K562 (cell line): Measurements from ENCODE around the gene MATR3. TPM values are rescaled to one million over a fixed set of nuclear protein-coding genes. Genes with fewer than 3 reads are reported as not detected.

Source experiments
- ATAC-seq: fragments of 200-7000 bp; cut with Tn5 transposase; 3 replicates; pipeline ENCODE4 v1.9.1; 2020; ENCODE audit warnings: moderate library complexity
- BruUV-seq: library from RNA; stranded (reverse); fragments of 400-500 nt; replicated peaks from 2 replicates; lab custom pipeline; 2021; lab: Mats Ljungman, UMichigan
- CTCF ChIA-PET: fragments of 300-600 bp; formaldehyde crosslinking; extraction: SDS; loops from one replicate; lab custom pipeline; 2021; ENCODE audit warnings: low intra/inter-chr PET ratio; lab: Yijun Ruan, JAX
- POLR2A ChIA-PET: fragments of 300-600, 350-650 bp; sonication (Branson Sonifier 250); formaldehyde crosslinking; extraction: SDS; loops from one replicate; lab custom pipeline; 2021; ENCODE audit warnings: antibody characterized with exemption, inconsistent platforms; lab: Yijun Ruan, JAX
- DNase-seq, 4 experiments: peaks; one replicate each; pipeline versions ENCODE4 v3.0.0 to v3.0.0-alpha.2; 2011 to 2018; ENCODE audit warnings: low spot score in 3 of 4, mixed read lengths in 3 of 4; ENCODE audit errors: extremely low read depth in 1 of 4
- FAIRE-seq: peaks from 2 replicates; lab custom pipeline; 2011; peaks lifted over from hg19 to GRCh38; lab: Jason Lieb, UNC
- H2AFZ ChIP-seq: 2 replicates; pipeline ENCODE4 v1.6.0; 2011; ENCODE audit warnings: low read depth, low read length, control low read depth, inconsistent platforms
- H3K27ac ChIP-seq: fragments of 200-600 bp; 3 replicates; pipeline ENCODE4 v1.8.0; 2011; ENCODE audit warnings: low read depth, mild to moderate bottlenecking, control low read depth, inconsistent platforms, low read length, moderate library complexity, mixed read lengths; ENCODE audit errors: extremely low read depth
- H3K27me3 ChIP-seq, 2 experiments: fragments of 300-600 bp in 1 of 2; 2 replicates in 1 of 2; 3 replicates in 1 of 2; pipeline versions ENCODE4 v1.6.0 to v1.8.0; 2011; ENCODE audit warnings: inconsistent platforms in 2 of 2, low read length in 2 of 2, mild to moderate bottlenecking in 1 of 2, mixed read lengths in 1 of 2, moderate library complexity in 1 of 2; ENCODE audit not compliant: control insufficient read depth in 2 of 2, insufficient read depth in 2 of 2
- H3K36me3 ChIP-seq: fragments of 300-600 bp; 3 replicates; pipeline ENCODE4 v1.8.0; 2011; ENCODE audit warnings: mild to moderate bottlenecking, low read length, inconsistent platforms; ENCODE audit not compliant: control insufficient read depth, insufficient read depth
- H3K4me1 ChIP-seq, 2 experiments: fragments of 200-600 bp in 1 of 2; replicated peaks in 1 of 2; 2 replicates in 1 of 2; 3 replicates in 1 of 2; pipeline versions ENCODE4 v1.5.1 to v1.8.0; 2011; ENCODE audit warnings: inconsistent platforms in 2 of 2, low read length in 2 of 2, mild to moderate bottlenecking in 1 of 2, mixed read lengths in 1 of 2, moderate library complexity in 1 of 2; ENCODE audit not compliant: control insufficient read depth in 2 of 2, insufficient read depth in 2 of 2
- H3K4me2 ChIP-seq: 2 replicates; pipeline ENCODE4 v1.6.1; 2011; ENCODE audit warnings: low read length, control low read depth, inconsistent platforms, mixed read lengths; ENCODE audit not compliant: insufficient read depth
- H3K4me3 ChIP-seq: fragments of 200-600 bp; sonication (generic), shearing (Covaris generic); 2 replicates; pipeline ENCODE4 v1.5.1; 2016; ENCODE audit warnings: control low read depth, inconsistent platforms
- H3K79me2 ChIP-seq: fragments of 200-600 bp; 3 replicates; pipeline ENCODE4 v1.8.0; 2011; ENCODE audit warnings: low read length, inconsistent platforms; ENCODE audit not compliant: control insufficient read depth, insufficient read depth
- H3K9ac ChIP-seq, 2 experiments: 2 replicates each; pipeline versions ENCODE4 v1.6.0 to v1.6.1; 2011; ENCODE audit warnings: low read depth in 2 of 2, low read length in 2 of 2, control low read depth in 1 of 2, inconsistent platforms in 1 of 2, mild to moderate bottlenecking in 1 of 2, mixed read lengths in 1 of 2; ENCODE audit not compliant: insufficient read depth in 1 of 2
- H3K9me1 ChIP-seq: one replicate; pipeline ENCODE4 v1.6.0; 2011; ENCODE audit warnings: inconsistent platforms, mild to moderate bottlenecking, low read length, moderate library complexity; ENCODE audit not compliant: control insufficient read depth, insufficient read depth
- H3K9me3 ChIP-seq: replicated peaks from 2 replicates; pipeline ENCODE4 v1.5.1; 2011; ENCODE audit warnings: low read depth, low read length, inconsistent platforms; ENCODE audit not compliant: control insufficient read depth, insufficient read depth
- H4K20me1 ChIP-seq: replicated peaks from 2 replicates; pipeline ENCODE4 v1.6.1; 2011; ENCODE audit warnings: low read length, inconsistent platforms, mixed read lengths; ENCODE audit not compliant: control insufficient read depth, insufficient read depth
- CHD4 ChIP-seq: fragments of 200-600 bp; sonication (generic); IDR thresholded peaks from 3 replicates; pipeline ENCODE4 v1.6.1; 2012; ENCODE audit warnings: low read depth, mild to moderate bottlenecking, mixed read lengths, low read length, inconsistent platforms; ENCODE audit not compliant: insufficient read depth, insufficient replicate concordance, poor library complexity, severe bottlenecking
- DDX20 ChIP-seq: fragments of 450-650 bp; IDR thresholded peaks from 2 replicates; pipeline ENCODE4 v1.6.1; 2016; ENCODE audit warnings: missing genetic modification characterization, low read depth, mild to moderate bottlenecking, missing compliant biosample characterization, moderate library complexity
- EP300 ChIP-seq: IDR thresholded peaks from 2 replicates; pipeline ENCODE4 v1.6.1; 2012; ENCODE audit warnings: low read length, improper control_type of control experiment
- FIP1L1 ChIP-seq: fragments of 200-400 bp; formaldehyde crosslinking; IDR thresholded peaks from 2 replicates; pipeline ENCODE4 v1.6.1; 2018; ENCODE audit warnings: mild to moderate bottlenecking, low read depth, low read length; ENCODE audit not compliant: poor library complexity, severe bottlenecking
- HINFP ChIP-seq: fragments of 450-650 bp; conservative IDR thresholded peaks from 2 replicates; pipeline ENCODE4 v1.6.1; 2016; ENCODE audit warnings: missing genetic modification characterization, low read depth, mild to moderate bottlenecking, control low read depth, missing compliant biosample characterization
- KLF10 ChIP-seq: fragments of 250-450 bp; sonication (Bioruptor Pico); IDR thresholded peaks from 2 replicates; pipeline ENCODE4 v1.6.1; 2021; ENCODE audit warnings: matching md5 sums
- MYNN ChIP-seq, 2 experiments: sonication (generic); formaldehyde crosslinking in 1 of 2; IDR thresholded peaks; 2 replicates each; pipeline versions ENCODE4 v1.5.0 to v1.6.1; 2016 to 2020; ENCODE audit warnings: antibody characterized with exemption in 1 of 2, missing genetic modification reagents in 1 of 2
- TAF1 ChIP-seq: IDR thresholded peaks from 2 replicates; pipeline ENCODE4 v1.6.1; 2011; ENCODE audit warnings: mild to moderate bottlenecking, low read length, moderate library complexity; ENCODE audit not compliant: insufficient read depth, control insufficient read depth, severe bottlenecking; ENCODE audit errors: extremely low read depth
- ZNF165 ChIP-seq: fragments of 250-450 bp; sonication (Bioruptor Pico); IDR thresholded peaks from 2 replicates; pipeline ENCODE4 v1.4.0; 2020; ENCODE audit warnings: borderline replicate concordance
- ZNF316 ChIP-seq: fragments of 450-650 bp; IDR thresholded peaks from 2 replicates; pipeline ENCODE4 v1.6.1; 2016
- ZNF41 ChIP-seq: fragments of 250-450 bp; sonication (Bioruptor Pico); conservative IDR thresholded peaks from 2 replicates; pipeline ENCODE4 v1.4.0; 2020; ENCODE audit warnings: mild to moderate bottlenecking
- ZNF551 ChIP-seq: fragments of 250-450 bp; sonication (Bioruptor Pico); IDR thresholded peaks from 2 replicates; pipeline ENCODE4 v1.5.0; 2021; ENCODE audit warnings: mild to moderate bottlenecking, moderate library complexity
- WGBS: fragments of 100-300 bp; shearing (Covaris generic); methylation state at CpG from one replicate; pipeline ENCODE4 v1.1.6; 2016; ENCODE audit warnings: low coverage, mixed read lengths; ENCODE audit not compliant: insufficient coverage; ENCODE audit errors: missing lambda C conversion rate; 5-methylcytosine and 5-hydroxymethylcytosine counted together
- in situ Hi-C: fragments of 300-500 bp; cut with MboI; formaldehyde crosslinking; loops from 4 replicates; pipeline ENCODE4 v1.15.0; 2018; ENCODE audit warnings: inconsistent platforms, mixed read lengths
- intact Hi-C: fragments of 100-400 bp; cut with micrococcal nuclease; formaldehyde crosslinking; loops from 2 replicates; pipeline ENCODE4 v1.14.2; 2022
- polyA plus RNA-seq, 8 experiments: library from polyadenylated mRNA; depleted of rRNA in 4 of 8; stranded (reverse) in 5 of 8; unstranded in 3 of 8; fragments of >200 nt; fragmentation: Nextera tagmentation in 2 of 8; fragmentation: Illumina TruSeq in 1 of 8; extraction: Ambion mirVana in 2 of 8; extraction: Trizol in 1 of 8; gene quantifications; 2 replicates each; pipeline versions ENCODE4 v1.2.1 to v1.2.3, GENCODE V29; 2011 to 2014; ENCODE audit warnings: inconsistent platforms in 1 of 8, missing spikeins in 1 of 8
- total RNA-seq, 7 experiments: library from RNA; depleted of rRNA in 6 of 7; stranded (reverse); fragments of >200 nt in 6 of 7; fragmentation: Illumina TruSeq in 2 of 7; extraction: Trizol in 2 of 7; gene quantifications; 2 replicates each; pipeline versions ENCODE4 v1.2.1 to v1.2.3, GENCODE V29; 2011 to 2021; ENCODE audit warnings: low replicate concordance in 1 of 7
- TF ChIP-seq, protein P1 (sequence below): fragments of 250-450 bp; sonication (Bioruptor Pico); IDR thresholded peaks from 2 replicates; pipeline ENCODE4 v1.4.0; 2020; ENCODE audit warnings: mild to moderate bottlenecking, moderate library complexity
- TF ChIP-seq, protein P2 (sequence below): sonication (generic); formaldehyde crosslinking; IDR thresholded peaks from 2 replicates; pipeline ENCODE4 v1.8.0; 2022; ENCODE audit warnings: mild to moderate bottlenecking, missing genetic modification reagents
- TF ChIP-seq, protein P3 (sequence below): fragments of 450-650 bp; formaldehyde crosslinking; IDR thresholded peaks from 2 replicates; pipeline ENCODE4 v1.4.0; 2020; ENCODE audit warnings: mild to moderate bottlenecking

The MATR3 gene
- total and polyA plus RNA-seq, 9 of the 15 experiments (the other 6 are each of a cell fraction or from before 2014, with no cell fraction given), result 150 to 425 (median 263) TPM

DNA sequence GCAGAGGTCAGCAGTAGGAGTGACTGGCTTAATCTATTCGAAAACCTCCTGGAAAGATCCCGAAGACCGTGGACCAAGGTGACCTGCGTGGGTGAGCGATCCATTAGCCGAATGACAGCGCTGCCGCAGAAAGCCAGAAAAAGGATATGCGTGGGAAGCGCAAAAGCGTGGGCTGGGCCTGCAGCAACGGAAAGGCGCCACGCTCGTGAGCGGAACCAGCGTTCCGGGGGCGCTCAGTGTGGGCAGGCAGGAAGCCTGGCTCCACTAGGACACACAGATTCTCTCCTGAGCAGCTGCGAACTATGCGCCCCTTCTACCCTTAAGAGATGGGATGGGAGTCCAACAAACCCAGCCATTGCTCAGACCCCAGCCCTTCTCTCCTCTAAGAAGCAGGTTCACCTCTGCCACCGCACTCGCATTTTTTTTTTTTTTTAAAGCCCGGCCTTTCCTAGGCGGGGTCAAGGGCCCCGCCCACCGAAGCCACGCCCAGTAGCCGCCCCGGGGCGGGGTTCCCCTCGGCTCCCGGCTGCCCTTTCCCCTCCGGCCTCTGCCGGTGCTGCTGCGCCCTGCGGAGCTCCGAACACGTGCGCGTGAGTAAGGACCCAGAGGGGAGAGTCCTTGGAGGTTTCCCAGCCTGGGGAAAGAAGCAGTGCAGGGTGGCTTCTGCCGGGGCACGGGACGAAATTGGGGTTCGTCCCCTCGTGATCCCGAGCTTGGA lies 19.8 kb upstream of the MATR3 start:
- BruUV-seq, result TSS peak; percentile 95
- peak overlapping the region; percentile 72 for H3K4me3 ChIP-seq
- peak overlapping the region; percentile 92 for H3K27ac ChIP-seq
- in situ Hi-C loops (no loop called here), intact Hi-C loops (loop anchor here (1.0 to 5.0 kb wide), 2 partner anchors 20 to 69 kb away; partner anchors contain the start of genes MATR3 and PAIP2)
- H3K27me3 ChIP-seq, result no peaks in the 10 kb centered on the region
- peaks cover 1% of the 10 kb centered on the region for H3K9me1 ChIP-seq
- ATAC-seq (peak; percentile 92), DNase-seq (peak; percentile 94 to 98 (median 98)), FAIRE-seq (peak; percentile 70)
- under 1% methylated on average over 46 of the region's 47 CpGs for WGBS
- peaks cover 12 to 56% of the 10 kb centered on the region in 2 experiments for H3K4me1 ChIP-seq
- H4K20me1 ChIP-seq, result no peaks in the 10 kb centered on the region
- peaks cover 36% of the 10 kb centered on the region for H3K36me3 ChIP-seq
- peak overlapping the region; percentile 93 for H3K4me2 ChIP-seq
- peak overlapping the region; percentile 89 to 97 for H3K9ac ChIP-seq
- CTCF ChIA-PET, result no interaction called here
- POLR2A ChIA-PET, result interaction anchor here (0.6 to 2.4 kb wide), 10 partner anchors 11 to 647 kb away, joined by 3 to 18 read pairs (median 3); partner anchors contain the start of gene MATR3
- H2AFZ ChIP-seq, result peak overlapping the region; percentile 95
- H3K9me3 ChIP-seq, result no peaks in the 10 kb centered on the region
- peaks cover 62% of the 10 kb centered on the region for H3K79me2 ChIP-seq
- peak; percentile 99 for TF ChIP-seq TAF1
- TF ChIP-seq, protein P1, sequence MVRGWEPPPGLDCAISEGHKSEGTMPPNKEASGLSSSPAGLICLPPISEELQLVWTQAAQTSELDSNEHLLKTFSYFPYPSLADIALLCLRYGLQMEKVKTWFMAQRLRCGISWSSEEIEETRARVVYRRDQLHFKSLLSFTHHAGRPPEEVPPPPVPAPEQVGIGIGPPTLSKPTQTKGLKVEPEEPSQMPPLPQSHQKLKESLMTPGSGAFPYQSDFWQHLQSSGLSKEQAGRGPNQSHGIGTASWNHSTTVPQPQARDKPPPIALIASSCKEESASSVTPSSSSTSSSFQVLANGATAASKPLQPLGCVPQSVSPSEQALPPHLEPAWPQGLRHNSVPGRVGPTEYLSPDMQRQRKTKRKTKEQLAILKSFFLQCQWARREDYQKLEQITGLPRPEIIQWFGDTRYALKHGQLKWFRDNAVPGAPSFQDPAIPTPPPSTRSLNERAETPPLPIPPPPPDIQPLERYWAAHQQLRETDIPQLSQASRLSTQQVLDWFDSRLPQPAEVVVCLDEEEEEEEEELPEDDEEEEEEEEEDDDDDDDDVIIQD (CRISPR knock-in tag), result no peak
- TF ChIP-seq FIP1L1, result no peak
- TF ChIP-seq, protein P2, sequence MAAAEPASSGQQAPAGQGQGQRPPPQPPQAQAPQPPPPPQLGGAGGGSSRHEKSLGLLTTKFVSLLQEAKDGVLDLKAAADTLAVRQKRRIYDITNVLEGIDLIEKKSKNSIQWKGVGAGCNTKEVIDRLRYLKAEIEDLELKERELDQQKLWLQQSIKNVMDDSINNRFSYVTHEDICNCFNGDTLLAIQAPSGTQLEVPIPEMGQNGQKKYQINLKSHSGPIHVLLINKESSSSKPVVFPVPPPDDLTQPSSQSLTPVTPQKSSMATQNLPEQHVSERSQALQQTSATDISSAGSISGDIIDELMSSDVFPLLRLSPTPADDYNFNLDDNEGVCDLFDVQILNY, result no peak
- TF ChIP-seq HINFP (tag), result no peak
- peak; percentile 58; the same call in 1 of the 2 replicates for TF ChIP-seq EP300
- TF ChIP-seq, protein P3, sequence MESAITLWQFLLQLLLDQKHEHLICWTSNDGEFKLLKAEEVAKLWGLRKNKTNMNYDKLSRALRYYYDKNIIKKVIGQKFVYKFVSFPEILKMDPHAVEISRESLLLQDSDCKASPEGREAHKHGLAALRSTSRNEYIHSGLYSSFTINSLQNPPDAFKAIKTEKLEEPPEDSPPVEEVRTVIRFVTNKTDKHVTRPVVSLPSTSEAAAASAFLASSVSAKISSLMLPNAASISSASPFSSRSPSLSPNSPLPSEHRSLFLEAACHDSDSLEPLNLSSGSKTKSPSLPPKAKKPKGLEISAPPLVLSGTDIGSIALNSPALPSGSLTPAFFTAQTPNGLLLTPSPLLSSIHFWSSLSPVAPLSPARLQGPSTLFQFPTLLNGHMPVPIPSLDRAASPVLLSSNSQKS (CRISPR knock-in tag), result no peak
- TF ChIP-seq ZNF165 (CRISPR knock-in tag), result no peak
- TF ChIP-seq ZNF551, result no peak
- no peak for TF ChIP-seq CHD4
- no peak for TF ChIP-seq MYNN (IDR thresholded peaks at IDR 0.05)
- TF ChIP-seq MYNN (CRISPR knock-in tag; IDR thresholded peaks at IDR 0.05), result no peak
- no peak for TF ChIP-seq KLF10 (CRISPR knock-in tag)
- TF ChIP-seq DDX20, result no peak
- TF ChIP-seq ZNF41 (CRISPR knock-in tag), result no peak
- 0 out of 2 replicates have a peak, but pooled peaks have one; percentile 9 for TF ChIP-seq ZNF316
